Measurements from ENCODE around the gene NOA1. TPM values are rescaled to one million over a fixed set of nuclear protein-coding genes. Genes with fewer than 3 reads are reported as not detected.

The NOA1 gene
- total and polyA plus RNA-seq, 8 donors = 11.3 to 23.7 (median 23.2) TPM

DNA sequence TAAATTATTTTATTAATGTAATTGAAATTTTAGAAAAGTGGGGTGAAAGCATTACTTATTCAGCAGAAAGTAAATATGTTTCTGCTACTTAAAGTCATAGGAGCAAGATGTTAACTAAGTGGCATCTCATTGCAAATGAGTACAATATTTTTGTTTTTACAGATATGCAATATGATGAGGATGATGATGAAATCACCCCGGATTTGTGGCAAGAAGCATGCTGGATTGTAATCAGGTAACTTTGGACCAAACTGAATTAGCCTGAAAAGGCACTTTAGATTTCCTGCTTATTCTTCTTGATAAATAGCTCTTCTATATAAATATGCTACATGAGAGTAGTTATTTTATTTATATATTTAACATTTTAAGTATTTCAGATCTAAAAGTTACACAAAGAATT, 8.8 kb upstream of the NOA1 start:
- Histone ChIP-seq H3K27me3 (no peaks in the 10 kb centered on the region), H3K27ac (no peak overlapping the region), H3K36me3 (peaks cover 0 to 64% of the 10 kb centered on the region in 2 donors), H3K4me3 (no peak overlapping the region), H3K4me1 (peaks cover 0 to 26% of the 10 kb centered on the region in 2 donors), H3K9me3 (no peaks in the 10 kb centered on the region)
- TF ChIP-seq, protein P1, sequence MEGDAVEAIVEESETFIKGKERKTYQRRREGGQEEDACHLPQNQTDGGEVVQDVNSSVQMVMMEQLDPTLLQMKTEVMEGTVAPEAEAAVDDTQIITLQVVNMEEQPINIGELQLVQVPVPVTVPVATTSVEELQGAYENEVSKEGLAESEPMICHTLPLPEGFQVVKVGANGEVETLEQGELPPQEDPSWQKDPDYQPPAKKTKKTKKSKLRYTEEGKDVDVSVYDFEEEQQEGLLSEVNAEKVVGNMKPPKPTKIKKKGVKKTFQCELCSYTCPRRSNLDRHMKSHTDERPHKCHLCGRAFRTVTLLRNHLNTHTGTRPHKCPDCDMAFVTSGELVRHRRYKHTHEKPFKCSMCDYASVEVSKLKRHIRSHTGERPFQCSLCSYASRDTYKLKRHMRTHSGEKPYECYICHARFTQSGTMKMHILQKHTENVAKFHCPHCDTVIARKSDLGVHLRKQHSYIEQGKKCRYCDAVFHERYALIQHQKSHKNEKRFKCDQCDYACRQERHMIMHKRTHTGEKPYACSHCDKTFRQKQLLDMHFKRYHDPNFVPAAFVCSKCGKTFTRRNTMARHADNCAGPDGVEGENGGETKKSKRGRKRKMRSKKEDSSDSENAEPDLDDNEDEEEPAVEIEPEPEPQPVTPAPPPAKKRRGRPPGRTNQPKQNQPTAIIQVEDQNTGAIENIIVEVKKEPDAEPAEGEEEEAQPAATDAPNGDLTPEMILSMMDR (IDR thresholded peaks at IDR 0.05) = no peak
- DNase-seq (no peak), ATAC-seq (no peak)
- intact Hi-C loops (cut with DNase I) = no loop called here

DNA sequence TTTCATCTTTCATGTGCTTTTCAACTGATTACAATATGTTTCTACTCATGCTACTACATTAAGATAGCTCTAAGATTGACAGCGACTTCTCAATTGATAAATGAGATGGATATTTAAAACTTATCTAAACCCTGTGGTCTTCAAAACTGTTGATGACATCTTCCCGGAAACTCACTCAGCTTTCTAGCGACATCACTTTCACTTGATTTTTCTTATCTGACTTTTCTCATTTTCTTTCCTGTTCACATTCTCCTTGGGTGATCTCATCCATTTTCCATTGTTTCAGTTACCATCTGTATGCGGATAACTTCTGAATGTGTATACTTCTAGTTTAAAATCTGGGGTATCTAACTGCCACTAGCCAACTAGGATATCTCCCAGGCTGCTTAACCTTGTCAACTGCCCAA, 4.4 kb upstream of the NOA1 start:
- peaks cover 14 to 44% of the 10 kb centered on the region in 2 donors for H3K4me1 ChIP-seq
- H3K27me3 ChIP-seq = no peaks in the 10 kb centered on the region
- H3K4me3 ChIP-seq = no peak overlapping the region
- ATAC-seq (no peak), DNase-seq (no peak)
- TF ChIP-seq, protein P1 (IDR thresholded peaks at IDR 0.05) = no peak
- H3K36me3 ChIP-seq = peaks cover 0 to 29% of the 10 kb centered on the region in 2 donors
- no peaks in the 10 kb centered on the region for H3K9me3 ChIP-seq
- intact Hi-C loops (cut with DNase I) = no loop called here
- no peak overlapping the region for H3K27ac ChIP-seq

GRCh38 chr4:56979421-56980072, 2.1 kb upstream of the NOA1 start:
- Histone ChIP-seq H3K4me3 (peak overlapping the region; percentile 62 to 95), H3K9me3 (no peaks in the 10 kb centered on the region), H3K27me3 (no peaks in the 10 kb centered on the region), H3K36me3 (peaks cover 0 to 10% of the 10 kb centered on the region in 2 donors), H3K27ac (peak overlapping the region; percentile 92 to 94), H3K4me1 (peaks cover 26 to 64% of the 10 kb centered on the region in 2 donors)
- ATAC-seq (no peak), DNase-seq (no peak)
- TF ChIP-seq, protein P1 (IDR thresholded peaks at IDR 0.05) = no peak
- intact Hi-C loops (cut with DNase I) = no loop called here

GRCh38 chr4:56978750-56979303, 1.4 kb upstream of the NOA1 start, which contains the start of gene POLR2B:
POLR2B (plus strand) TSS chr4:56978896; CDS start chr4:56978986, 90 bp downstream.
- TF ChIP-seq, protein P1 (IDR thresholded peaks at IDR 0.05) = no peak
- H3K36me3 ChIP-seq = peaks cover 0 to 14% of the 10 kb centered on the region in 2 donors
- DNase-seq (peak; percentile 87 to 97 (median 96)), ATAC-seq (peak; percentile 80)
- intact Hi-C loops (cut with DNase I) = no loop called here
- H3K9me3 ChIP-seq = no peaks in the 10 kb centered on the region
- H3K4me3 ChIP-seq = peak within 1 kb of the TSS; percentile 62 to 95
- H3K27ac ChIP-seq = peak within 1 kb of the TSS; percentile 92 to 94
- H3K27me3 ChIP-seq = no peaks in the 10 kb centered on the region
- H3K4me1 ChIP-seq = peaks cover 26 to 70% of the 10 kb centered on the region in 2 donors

DNA sequence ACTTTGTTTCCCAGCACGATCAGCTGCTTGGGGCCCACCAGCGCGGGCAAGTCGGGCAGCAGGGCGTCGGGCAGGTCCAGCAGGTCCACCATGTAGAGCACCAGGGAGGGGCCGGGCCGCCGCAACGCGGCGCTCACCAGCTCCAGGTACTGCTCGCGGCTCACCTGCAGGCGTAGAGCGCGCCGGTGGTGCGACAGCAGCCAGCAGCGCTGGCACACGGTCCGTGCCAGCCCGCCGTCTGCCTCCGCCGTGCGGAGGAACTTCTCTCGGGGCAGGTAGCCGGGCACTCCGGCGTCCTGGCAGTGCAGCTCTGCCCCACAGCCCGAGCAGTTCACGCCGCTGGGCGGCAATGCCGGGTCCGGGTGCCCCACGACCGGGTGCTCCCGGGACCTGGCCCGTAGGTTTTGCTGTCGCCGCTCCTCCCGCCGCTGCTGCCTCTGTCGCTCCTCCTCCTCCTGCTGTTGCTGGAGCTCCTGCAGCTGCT, 527 bp downstream of the NOA1 start:
- Histone ChIP-seq H3K4me1 (peaks cover 26 to 52% of the 10 kb centered on the region in 2 donors), H3K4me3 (peak overlapping the region; percentile 62 to 95), H3K36me3 (peaks cover 0 to 31% of the 10 kb centered on the region in 2 donors), H3K27ac (peak overlapping the region; percentile 92 to 94), H3K9me3 (peaks cover 0 to 11% of the 10 kb centered on the region in 2 donors), H3K27me3 (no peaks in the 10 kb centered on the region)
- peak in 3 of 4 donors; percentile 49 to 92 (median 68) for DNase-seq
- intact Hi-C loops (cut with DNase I) = no loop called here
- TF ChIP-seq, protein P1 (IDR thresholded peaks at IDR 0.05) = no peak
- peak; percentile 75 for ATAC-seq

All from left lung (tissue), 10 donors.